CD4-positive, alpha-beta T cell treated with Interferon gamma for 1 hour (primary cell): ENCODE data around the gene DIDO1.

Experiments used
- DNase-seq: peaks from one replicate; pipeline ENCODE4 v3.0.0-alpha.2; 2020

DIDO1 gene

DNA sequence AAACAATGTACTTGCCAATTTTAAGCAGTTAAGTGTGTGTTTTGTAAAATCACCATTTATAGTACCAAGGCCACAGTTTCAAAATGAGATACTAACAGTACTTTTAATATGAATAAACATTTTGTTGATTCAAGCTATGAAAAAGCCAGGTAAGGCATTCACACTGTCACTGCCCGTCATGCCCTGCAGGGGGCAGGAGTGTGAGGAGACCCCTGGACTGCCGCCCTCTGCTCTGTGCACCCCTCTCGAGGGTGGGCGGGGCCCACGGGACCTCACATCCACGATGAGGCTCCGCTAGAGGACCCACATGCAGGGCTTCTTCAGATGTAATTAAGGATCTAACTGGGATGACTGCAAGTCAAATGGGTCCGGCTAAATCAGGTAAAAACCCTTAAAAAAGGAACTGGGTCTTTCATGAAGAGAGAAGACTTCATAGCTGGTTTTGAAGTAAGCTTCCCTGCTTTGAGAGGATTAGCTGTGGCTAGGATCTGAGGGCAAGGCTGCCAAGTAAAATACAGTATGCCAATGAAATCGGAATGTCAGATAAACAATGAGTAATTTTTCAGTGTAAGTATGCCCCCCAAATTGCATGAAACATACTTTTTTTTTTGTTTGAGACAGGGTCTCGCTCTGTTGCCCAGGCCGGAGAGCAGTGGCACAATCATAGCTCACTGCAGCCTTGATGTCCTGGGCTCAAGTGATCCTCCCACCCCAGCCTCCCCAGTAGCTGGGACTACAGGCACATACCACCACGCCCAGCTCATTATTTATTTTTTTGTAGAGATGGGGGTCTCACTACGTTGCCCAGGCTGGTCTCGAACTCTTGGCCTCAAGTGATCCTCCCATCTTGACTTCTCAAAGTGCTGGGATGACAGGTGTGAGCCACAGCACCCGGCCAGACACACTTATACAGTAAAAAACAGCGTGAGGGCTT is 18.7 kb downstream of the DIDO1 start:
- peak; percentile 35 for DNase-seq

DNA sequence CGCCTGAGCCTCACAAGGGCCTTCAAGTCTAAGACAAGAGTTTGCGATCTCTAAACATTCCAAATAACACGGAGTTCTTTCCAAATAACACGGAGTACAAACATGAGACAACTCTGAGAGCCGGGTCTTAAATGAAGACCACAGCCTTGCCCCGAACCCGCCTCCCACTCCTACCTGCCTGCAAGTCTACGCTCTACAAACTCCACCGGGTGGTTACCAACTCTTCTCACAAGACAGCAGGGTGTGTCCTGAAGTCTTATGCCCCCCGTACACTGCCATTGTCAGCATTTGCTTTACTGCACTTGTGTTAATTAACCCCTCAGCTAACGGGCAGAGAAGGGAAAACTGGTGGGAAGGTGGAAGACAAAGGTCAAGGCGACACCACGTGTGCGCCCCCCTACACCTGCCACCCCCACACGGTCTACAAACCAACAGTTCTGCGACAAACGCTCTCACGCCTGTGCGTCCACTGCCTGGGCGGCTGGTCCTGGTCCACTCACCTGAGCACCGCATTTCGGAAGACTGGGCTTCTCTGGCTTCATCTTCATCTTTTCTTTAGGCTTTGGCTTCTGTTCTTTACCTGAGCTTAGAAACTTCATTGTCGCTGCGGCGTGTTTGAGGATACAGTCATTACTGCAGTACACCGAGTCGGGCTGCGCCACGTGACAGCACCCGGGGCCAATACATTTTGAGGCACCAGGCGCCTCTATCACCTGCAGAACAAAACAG is 19.5 kb downstream of the DIDO1 start:
- no peak for DNase-seq

DNA sequence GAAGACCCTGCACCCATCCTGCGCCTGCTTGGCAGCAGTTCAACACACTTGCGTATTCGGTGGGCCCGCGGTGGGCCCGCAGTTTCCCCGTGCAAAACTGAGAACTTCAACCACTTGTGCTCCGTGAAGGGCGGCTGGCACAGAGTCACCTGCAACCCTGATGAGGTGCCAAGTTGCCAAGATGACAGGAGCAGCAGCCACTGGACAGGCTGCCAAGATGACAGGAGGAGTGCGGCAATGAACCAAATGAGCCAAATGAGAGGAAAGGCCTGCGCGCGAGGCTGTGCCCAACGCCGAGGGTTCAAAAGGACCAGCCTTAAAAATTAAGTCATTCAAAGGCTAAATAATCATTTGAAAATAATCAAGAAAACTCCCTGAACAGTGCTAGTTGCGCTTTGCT is 20.1 kb downstream of the DIDO1 start:
- no peak for DNase-seq

DNA sequence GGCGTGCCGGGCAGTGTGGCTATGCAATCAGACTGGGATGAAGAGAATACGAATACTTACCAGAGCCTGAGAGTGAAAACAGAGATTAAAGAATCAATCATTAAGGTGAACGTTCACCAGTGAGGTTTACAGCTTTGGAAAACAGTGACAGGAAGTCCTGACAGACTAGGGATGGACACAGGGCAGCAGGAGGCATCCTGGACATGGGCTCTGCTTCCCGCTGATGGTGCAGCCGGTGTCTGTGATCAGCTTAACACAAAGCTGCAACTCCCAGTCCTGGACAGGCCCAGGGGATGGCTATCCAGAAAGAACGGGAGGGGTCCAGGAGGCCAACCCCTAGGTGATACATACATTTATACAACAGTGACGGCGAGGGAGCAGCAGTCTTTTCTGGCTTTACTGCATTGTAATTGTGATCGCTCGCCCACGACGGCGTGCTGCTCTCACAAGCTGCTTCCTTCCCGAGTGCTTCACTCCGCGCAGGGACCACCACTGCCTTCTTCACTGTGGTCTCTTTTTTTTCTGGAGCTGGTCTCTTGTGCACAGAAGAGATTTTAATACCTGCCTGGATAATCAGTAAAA is 20.7 kb downstream of the DIDO1 start:
- no peak for DNase-seq

DNA sequence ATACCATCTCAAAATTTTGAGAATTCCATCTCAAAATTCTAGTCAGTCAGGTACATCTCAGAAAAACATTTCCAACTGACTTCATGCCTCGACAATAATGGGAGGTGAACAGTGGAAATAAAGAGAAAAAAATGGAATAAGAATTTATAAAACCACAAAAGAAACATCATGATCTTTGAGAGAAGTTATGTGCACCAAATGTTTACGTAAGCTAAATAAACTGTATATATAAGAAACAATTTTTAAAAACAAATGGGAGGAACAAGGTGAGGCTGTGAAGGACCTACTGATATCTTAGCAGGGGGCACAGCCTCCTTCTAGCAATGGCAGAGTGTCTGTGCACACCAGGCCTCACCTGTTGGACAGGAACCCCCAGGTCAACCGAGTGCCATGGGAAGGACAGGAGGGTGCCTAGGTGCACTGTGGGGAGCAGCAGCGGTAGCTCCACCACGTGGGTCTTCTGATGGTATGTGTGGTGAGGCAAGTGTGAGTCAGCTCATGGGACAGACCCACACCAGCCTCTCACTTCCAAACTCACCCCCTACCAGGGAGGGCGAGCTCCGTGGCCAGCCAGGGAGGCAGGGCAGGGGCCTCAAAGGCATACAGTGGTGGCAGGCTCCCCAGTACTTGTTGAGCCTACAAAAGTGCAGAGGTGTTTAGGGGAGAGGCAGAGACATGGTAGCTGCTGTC is 23.2 kb downstream of the DIDO1 start:
- DNase-seq, result no peak

DNA sequence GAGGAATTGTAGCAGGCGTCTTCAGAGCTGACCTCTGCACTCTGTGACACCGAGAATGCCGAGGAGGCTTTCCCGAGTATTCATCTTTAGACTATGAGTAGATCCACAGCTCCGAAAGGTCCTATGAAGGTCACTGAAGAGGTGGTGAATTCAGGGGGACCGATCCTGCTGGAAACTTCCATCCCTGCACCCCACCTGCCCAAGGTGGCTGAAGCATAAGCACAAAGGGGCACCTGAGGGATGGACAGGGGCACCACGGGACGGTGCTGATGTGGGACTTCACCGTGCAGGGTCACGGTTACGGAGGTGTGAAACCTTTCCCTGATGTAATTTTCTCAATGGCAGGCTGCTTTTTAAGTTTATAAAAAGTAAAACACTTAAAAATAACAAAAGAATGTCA is 24.4 kb downstream of the DIDO1 start:
- DNase-seq, result no peak

DNA sequence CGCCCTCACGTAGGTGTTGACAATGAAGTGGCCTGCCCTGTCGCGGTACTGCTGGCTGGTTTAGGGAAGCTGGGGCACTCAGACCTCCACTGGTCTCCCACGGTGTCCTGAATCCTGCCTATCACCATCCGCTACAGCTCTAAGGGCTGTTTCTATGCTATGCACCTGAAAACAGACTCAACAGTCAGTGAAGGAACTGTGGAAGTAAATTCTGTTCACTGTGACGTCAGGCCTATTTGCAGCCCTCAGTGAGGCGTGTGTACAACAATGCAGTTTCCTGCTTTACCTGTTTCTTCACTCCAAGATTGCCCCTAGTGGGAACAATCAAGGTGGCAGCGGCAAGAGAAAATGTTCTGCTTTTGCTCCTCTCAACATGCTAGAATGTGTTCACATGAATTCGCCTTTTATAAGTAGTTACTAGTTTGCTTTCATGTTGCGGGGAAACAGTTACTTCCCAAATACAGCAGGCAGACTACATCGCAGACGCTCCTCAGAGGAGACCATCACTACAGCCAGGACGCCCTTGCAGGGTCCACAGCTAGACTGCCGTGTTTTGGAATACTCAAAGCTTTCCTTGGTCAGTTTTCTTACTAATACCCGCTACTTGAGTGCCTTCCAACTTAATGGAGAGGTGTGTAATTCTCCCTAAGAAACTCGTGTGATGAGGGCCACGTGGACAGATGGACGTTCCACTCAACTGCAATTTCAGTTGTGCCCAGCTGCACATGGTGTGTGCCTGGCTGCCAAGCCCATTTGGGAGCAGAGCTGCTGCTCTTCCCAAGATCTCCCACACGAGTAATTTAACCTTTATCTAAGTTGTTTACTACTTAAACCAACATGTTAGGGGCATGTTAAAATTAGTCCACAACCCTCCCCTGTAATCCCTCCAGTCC is 25.4 kb downstream of the DIDO1 start:
- DNase-seq, result peak; percentile 20

DNA sequence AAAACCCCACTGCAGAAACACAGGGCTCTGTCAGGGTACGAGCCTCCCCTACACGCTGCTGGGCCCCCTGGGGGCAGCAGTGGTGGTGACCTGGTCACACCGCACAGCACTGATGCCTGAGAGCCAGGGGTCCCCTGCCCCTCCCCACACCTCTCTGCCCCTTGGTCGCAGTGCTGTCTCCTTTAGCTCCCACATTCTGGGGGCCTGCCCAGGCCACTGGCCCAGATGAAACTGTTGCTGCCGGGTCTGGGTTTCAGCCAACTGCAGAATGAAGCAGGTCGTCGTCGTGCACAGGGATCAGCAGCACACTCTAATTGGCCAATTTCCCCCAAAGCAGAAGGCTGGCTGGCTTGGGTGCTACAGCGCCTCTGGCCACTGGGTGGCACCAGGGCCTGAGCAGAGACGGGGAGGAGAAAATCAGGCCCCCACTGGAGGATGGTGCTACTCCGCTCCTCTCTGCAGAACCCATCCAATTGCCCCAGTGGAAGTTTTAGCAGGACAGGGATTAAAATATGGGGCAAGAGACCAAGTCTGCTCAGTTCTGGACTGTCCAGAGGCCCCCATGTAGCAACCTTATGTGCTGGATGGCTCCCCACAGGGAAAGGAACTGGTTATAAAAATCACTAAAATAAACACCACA is 26.1 kb downstream of the DIDO1 start:
- DNase-seq, result peak; percentile 76

DNA sequence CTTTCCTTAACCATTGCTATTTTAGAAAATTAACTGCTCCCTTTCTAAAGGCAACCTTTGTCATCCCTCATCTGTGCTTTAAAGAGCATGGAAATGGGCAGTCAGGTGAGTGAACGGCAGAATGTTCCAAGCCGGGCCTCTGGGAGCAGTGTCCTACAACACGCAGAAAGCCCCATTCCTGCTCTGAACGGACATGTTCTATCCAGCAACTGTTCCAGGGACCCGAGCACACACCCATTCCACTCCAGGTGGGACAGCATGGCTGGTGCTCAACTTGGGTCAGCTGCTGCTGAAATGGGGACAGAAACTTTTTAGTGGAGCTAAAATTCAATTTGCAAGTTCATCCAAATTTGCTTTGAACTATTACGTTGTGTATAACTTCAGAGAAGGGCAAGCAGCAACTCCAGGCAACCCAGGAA is 26.7 kb downstream of the DIDO1 start:
- DNase-seq, result no peak

DNA sequence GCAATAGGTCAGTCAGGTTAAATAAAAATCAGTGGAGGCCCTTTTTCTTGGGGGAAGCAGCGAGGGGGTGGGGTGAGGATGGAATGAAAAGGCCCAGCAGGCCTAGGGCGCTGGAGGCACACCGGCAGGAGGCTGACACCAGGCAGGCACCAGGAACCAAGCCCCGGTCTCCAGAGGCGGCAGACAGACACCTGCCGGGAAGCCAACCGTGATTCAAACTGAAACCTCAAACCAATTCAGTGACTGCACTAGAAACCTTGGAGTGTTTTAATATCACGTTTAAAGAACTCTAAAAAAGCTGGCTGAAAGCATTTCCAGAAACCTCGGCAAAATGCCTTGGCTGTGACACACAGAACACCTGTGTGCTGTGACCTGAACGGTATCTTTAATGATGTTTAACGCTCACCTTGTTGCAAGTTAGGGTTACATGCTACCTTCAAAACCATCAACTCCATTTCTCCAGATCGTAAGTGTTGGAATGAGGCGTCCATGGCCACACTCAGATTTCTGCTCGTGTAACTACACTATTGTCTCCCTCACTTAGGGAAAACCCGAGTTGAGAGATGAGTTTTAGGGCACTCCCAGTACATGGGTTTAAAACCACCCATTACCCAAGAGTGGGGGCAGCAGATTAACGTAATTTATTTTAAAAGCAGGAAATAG is 27.2 kb downstream of the DIDO1 start:
- no peak for DNase-seq

DNA sequence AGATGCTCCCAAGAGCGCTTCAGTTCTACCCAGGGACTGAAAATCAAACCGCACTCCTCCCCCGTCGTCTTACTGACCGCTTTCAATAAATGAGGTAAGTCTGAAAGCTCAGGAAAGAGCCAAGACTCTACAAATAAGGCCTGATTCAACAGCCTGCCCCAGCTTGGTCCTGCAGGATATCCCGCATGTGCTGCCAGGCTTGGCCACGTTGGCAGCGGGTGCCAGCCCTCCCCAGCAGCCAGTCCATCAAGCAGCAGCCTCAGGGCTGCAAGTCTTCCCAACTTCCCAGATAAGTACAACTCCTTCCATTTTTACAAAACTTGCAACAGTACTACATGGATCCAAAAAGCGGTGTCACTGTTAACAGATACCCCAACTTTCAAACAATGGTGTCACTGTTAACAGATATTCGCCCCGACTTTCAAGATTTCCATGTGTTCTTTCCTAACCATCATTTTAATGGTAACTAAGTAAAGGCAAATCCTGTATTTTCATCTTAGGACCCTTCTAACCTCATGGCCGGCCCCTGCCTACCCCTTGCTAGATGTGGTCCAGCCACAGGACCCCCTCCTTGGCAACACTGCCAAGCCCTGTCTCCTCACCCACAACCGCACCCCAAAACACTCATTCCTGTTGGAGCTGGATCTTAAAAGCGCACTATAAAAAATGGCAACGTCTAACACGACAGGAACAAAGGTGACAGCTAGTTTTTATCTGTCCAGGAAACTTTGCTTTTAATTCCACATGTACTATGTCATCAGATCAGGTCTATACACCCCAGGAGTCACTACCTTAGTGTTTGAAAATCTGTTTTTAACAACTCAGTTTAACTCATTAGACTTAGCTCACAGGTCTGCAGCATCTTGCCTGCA is 28.0 kb downstream of the DIDO1 start:
- no peak for DNase-seq

DNA sequence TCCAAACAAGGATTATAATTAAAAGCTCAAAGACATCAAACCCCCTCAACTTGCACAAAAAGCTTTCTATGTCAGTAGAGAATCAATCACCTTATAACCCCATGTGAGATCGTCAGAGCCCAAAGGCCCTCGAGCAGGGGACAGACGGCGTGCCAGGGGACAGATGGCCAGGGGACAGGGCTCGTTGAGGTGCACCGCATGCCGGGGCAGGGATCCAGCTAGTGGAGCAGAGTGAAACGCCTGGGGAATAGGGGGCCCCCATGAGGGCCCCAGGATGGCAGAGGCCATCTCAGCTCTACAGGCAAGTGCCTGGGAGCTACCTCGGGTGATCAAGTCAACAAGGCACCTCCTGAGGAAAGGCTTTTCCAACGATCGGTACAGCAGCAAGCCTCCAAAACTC is 28.6 kb downstream of the DIDO1 start:
- no peak for DNase-seq

DNA sequence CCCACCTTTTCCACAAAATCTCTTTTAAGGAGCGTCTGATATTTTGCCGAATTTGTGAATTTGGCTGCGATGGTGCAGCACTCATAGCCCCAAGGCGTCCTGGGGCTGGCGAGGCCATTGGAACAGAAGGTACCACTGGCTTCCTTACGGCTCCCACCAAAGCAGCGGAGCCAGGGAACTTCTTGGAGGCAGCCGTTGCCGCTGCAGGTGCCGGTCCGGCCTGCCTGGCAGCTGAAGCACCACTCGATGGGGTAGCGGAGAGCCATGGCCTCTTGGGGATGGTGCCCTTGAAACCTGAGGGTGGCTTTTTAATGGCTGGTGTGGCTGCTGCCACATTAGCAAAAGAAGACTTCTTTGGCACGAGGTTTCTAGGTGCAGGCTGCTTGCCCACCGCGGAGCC is 29.8 kb downstream of the DIDO1 start:
- no peak for DNase-seq

DNA sequence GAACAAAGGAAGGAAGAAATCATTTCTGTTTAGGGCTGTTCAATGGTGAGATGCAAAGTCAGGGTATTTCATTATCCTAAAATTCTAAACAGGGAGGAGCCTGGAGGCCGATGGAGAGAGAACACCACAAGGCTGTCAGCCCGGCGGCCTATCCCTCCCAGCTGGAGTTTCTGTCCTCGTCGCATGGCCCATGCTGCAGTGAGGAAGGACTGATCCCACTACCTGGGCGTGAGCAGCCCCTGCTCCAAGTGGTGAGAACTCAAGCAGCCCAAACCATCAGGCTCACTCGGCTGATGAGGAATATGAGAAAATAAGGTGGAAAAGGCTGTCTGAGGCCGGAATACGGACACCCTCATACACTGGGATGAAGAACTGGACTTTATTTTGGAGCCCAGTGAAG is 30.8 kb downstream of the DIDO1 start:
- DNase-seq, result no peak

DNA sequence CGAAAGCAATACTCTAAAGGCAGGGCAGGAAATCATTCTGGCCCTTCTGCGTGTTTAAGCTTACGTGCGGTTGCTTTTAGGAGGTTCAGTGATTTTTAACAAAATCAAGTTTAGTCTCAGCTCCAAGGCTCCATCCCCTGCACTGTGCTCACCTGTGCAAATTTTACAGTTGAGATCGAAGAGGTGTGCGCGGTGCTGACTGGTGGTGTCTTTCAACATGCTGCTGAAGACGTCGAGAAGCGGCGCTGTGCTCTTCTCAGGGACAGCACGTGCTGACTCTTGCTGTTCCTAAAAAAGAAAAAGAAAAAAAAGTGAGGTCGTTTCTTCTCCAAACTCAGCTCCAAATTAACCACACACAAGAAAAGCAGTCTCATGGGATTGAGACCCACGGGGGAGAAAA is 32.0 kb downstream of the DIDO1 start:
- DNase-seq, result no peak

DNA sequence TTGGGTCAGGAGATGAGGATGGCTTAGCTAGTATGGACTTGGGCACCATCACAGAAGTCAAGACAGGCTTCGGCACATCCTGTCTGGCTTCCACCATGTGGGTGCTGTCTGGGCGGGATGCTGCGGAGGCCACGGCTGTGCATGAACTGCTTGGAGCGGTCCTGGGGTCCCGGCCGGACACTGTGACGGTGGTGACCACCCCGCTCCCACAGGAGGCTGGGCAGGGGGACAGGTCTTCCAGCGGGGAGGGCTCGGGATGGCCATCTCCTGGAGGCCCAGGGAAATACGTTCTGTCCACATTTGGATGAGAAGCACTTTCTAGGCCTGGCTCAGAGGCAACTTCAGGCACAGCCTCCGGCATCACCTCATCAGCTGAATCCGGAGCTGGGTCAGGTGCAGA is 32.6 kb downstream of the DIDO1 start:
- DNase-seq, result no peak

DNA sequence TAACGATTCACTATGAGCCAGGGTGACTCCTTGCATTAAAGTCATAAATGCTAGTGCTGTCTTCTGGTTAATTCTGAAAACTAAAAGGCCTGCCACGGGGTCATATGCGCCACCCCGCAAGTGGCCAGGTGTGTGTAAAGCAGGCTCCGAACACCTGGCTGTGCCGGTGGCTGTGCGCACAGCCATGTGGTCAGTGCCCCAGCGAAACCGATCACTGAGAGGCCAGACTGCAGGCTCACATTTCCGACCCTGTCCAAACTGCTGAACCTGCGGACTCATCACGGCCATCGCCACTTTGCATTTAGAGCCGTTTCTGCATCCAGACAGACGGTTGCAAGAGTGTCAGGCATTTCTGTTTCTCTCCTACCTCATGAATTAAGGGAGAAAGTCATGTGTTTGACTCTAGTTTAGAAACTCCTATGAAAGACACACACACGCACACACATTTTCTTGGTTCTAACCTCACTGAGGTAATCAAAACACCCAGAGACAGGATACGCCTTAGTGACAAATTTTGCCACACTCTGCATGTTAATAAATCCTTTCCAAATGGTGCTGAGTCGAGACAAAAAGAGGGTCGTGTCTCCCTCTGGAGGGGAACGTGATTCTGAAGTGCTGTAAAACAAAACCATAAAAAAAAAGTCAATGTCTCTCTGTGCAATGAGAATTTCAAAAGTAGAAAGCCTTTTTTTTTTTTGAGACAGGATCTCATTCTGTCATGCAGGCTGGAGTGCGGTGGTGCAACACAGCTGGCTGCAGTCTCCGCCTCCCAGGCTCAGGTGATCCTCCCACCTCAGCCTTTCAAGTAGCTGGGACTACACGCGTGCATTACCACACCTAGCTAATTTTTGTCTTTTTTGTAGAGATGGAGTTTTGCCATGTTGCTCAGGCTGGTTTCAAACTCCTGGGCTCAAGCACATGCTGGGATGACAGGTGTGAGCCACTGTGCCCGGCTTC is 33.7 kb downstream of the DIDO1 start:
- peak; percentile 36 for DNase-seq

DNA sequence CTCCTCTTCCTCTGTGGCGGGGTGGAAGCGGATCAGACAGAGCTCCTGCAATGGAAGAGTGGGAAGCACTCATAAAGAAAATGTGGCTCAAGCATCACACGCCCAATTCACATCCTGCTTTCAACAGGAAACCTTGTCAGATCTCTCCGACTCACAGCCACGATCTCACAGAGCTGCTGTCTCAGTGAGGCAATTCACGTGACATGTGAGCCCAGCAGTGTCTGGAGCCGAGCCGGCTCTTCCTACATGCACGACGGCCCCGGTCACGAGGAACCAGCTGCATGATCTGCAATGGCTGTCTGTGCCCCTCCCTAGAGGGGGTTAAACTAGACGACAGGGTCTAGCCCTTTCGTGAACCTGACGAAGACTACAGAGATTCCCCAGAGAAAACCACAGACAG is 35.2 kb downstream of the DIDO1 start:
- DNase-seq, result peak; percentile 25

DNA sequence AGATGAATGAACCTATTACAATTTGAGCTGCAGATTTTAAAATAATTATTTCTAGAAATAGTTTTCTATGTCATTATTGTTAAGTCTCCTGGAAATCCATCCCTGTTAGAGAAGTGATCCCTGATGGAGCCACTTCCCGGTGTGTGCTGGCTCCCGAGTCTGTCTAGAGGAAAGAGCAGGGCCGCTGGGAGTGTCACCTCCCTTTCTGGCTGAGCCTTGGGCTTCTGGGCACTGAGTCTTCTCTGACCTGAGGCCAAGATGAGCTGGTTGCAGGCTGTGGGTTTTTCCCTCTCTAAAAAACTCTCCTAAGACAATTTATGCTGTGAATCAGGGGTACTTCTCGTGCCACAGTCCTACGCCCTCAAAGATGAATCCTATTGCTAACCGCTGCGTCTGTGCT is 35.9 kb downstream of the DIDO1 start:
- no peak for DNase-seq
